A549 (cell line): ENCODE measurements around the gene AAK1. TPM values are rescaled to one million over a fixed set of nuclear protein-coding genes. Genes with fewer than 3 reads are reported as not detected.
A peak's percentile ranks its signal among the peaks of the same experiment; 100 is the strongest.

ENCODE experiments used
- ATAC-seq, 2 experiments: fragments of 200-7000 bp in 1 of 2; fragments of >200 bp in 1 of 2; cut with Nextera tagmentation in 1 of 2; cut with Tn5 transposase in 1 of 2; 3 replicates each; pipeline versions ENCODE4 v1.8.0 to v1.9.1; 2018 to 2020; ENCODE audit warnings: mild to moderate bottlenecking in 1 of 2, moderate library complexity in 1 of 2
- CTCF ChIA-PET: fragments of 300-600 bp; sonication (Branson Sonifier 250); formaldehyde crosslinking; extraction: SDS; loops from one replicate; lab custom pipeline; 2021; ENCODE audit warnings: antibody characterized with exemption, inconsistent platforms; lab: Yijun Ruan, JAX
- POLR2A ChIA-PET: fragments of 350-600 bp; formaldehyde crosslinking; extraction: SDS; loops from one replicate; lab custom pipeline; 2021; ENCODE audit warnings: antibody characterized with exemption, inconsistent platforms; lab: Yijun Ruan, JAX
- DNase-seq, 2 experiments: peaks; one replicate each; pipeline versions ENCODE4 v3.0.0 to v3.0.0-alpha.2; 2011 to 2016; ENCODE audit warnings: low read depth in 1 of 2, low spot score in 1 of 2
- FAIRE-seq: peaks from 2 replicates; lab custom pipeline; 2011; peaks lifted over from hg19 to GRCh38; lab: Jason Lieb, UNC
- H3K27ac ChIP-seq, 2 experiments: fragments of >200 bp; sonication (Bioruptor Twin); formaldehyde crosslinking; 3 replicates each; pipeline ENCODE4 v1.5.1; 2016 to 2017
- H3K4me1 ChIP-seq: fragments of >200 bp; sonication (Bioruptor Twin); formaldehyde crosslinking; 3 replicates; pipeline ENCODE4 v1.6.1; 2016
- H3K4me2 ChIP-seq: fragments of >200 bp; sonication (Bioruptor Twin); formaldehyde crosslinking; 3 replicates; pipeline ENCODE4 v1.6.1; 2016
- H3K4me3 ChIP-seq: fragments of >200 bp; sonication (Bioruptor Twin); formaldehyde crosslinking; 3 replicates; pipeline ENCODE4 v1.5.1; 2016
- H3K9me3 ChIP-seq: fragments of >200 bp; sonication (Bioruptor Twin); formaldehyde crosslinking; 3 replicates; pipeline ENCODE4 v1.6.1; 2016
- CBX2 ChIP-seq: fragments of 200-600 bp; sonication (generic); IDR thresholded peaks from 2 replicates; pipeline ENCODE4 v1.6.1; 2016; ENCODE audit warnings: low read depth, mild to moderate bottlenecking, borderline replicate concordance
- CBX8 ChIP-seq: fragments of 200-600 bp; sonication (generic); IDR thresholded peaks from 2 replicates; pipeline ENCODE4 v1.6.1; 2016
- CTCF ChIP-seq: fragments of >200 bp; sonication (Bioruptor Twin); formaldehyde crosslinking; IDR thresholded peaks from 3 replicates; pipeline ENCODE4 v1.5.1; 2016
- ELK1 ChIP-seq: fragments of 150-350 bp; IDR thresholded peaks from 2 replicates; pipeline ENCODE4 v1.6.1; 2014; ENCODE audit warnings: low read depth, mild to moderate bottlenecking, low read length
- FOSL2 ChIP-seq, 2 experiments: fragments of 450-650 bp in 1 of 2; fragments of >200 bp in 1 of 2; sonication (Bioruptor Twin) in 1 of 2; formaldehyde crosslinking; IDR thresholded peaks; 2 replicates each; pipeline versions ENCODE4 v1.5.0 to v1.6.1; 2016 to 2020; ENCODE audit warnings: mild to moderate bottlenecking in 1 of 2, moderate library complexity in 1 of 2
- HES2 ChIP-seq: fragments of >200 bp; sonication (Bioruptor Twin); formaldehyde crosslinking; IDR thresholded peaks from 2 replicates; pipeline ENCODE4 v1.6.1; 2016
- HEYL ChIP-seq: fragments of 250-450 bp; sonication (Bioruptor Pico); IDR thresholded peaks from 2 replicates; pipeline ENCODE4 v1.8.0; 2021; ENCODE audit warnings: mild to moderate bottlenecking, moderate library complexity
- HOXB5 ChIP-seq: fragments of 250-450 bp; sonication (Bioruptor Pico); IDR thresholded peaks from 2 replicates; pipeline ENCODE4 v1.5.0; 2020; ENCODE audit warnings: mild to moderate bottlenecking, moderate library complexity
- JUNB ChIP-seq: fragments of >200 bp; sonication (Bioruptor Twin); formaldehyde crosslinking; IDR thresholded peaks from 2 replicates; pipeline ENCODE4 v1.6.1; 2016
- MAX ChIP-seq: IDR thresholded peaks from 2 replicates; pipeline ENCODE4 v1.6.1; 2012
- NFE2L2 ChIP-seq: fragments of 150-350 bp; conservative IDR thresholded peaks from 2 replicates; pipeline ENCODE4 v1.6.1; 2014; ENCODE audit warnings: low read length
- NR3C1 ChIP-seq: fragments of >200 bp; sonication (Bioruptor Twin); formaldehyde crosslinking; IDR thresholded peaks from 3 replicates; pipeline ENCODE4 v1.6.1; 2017
- PHF8 ChIP-seq: fragments of 200-600 bp; sonication (generic); IDR thresholded peaks from 2 replicates; pipeline ENCODE4 v1.6.1; 2016; ENCODE audit warnings: low read depth, mild to moderate bottlenecking, antibody characterized with exemption, moderate library complexity, borderline replicate concordance
- POLR2A ChIP-seq: IDR thresholded peaks from 2 replicates; pipeline ENCODE4 v1.6.1; 2012; ENCODE audit warnings: mild to moderate bottlenecking, low read length
- POLR2AphosphoS2 ChIP-seq: conservative IDR thresholded peaks from 2 replicates; pipeline ENCODE4 v1.6.1; 2012; ENCODE audit warnings: low read length, improper control_type of control experiment, inconsistent platforms
- RAD21 ChIP-seq, 2 experiments: fragments of >200 bp in 1 of 2; sonication (Bioruptor Twin) in 1 of 2; formaldehyde crosslinking in 1 of 2; IDR thresholded peaks in 1 of 2; conservative IDR thresholded peaks in 1 of 2; 2 replicates in 1 of 2; 3 replicates in 1 of 2; pipeline ENCODE4 v1.6.1; 2012 to 2018; ENCODE audit warnings: inconsistent platforms in 1 of 2
- SREBF2 ChIP-seq: fragments of 450-650 bp; IDR thresholded peaks from 2 replicates; pipeline ENCODE4 v1.6.1; 2014; ENCODE audit warnings: mild to moderate bottlenecking, moderate library complexity
- TFCP2L1 ChIP-seq: fragments of 250-450 bp; sonication (Bioruptor Pico); IDR thresholded peaks from 2 replicates; pipeline ENCODE4 v1.5.0; 2021; ENCODE audit warnings: mild to moderate bottlenecking
- TP53 ChIP-seq: fragments of 250-450 bp; sonication (Bioruptor Pico); IDR thresholded peaks from 2 replicates; pipeline ENCODE4 v1.5.0; 2021; ENCODE audit warnings: mild to moderate bottlenecking, moderate library complexity
- ZC3H11A ChIP-seq: fragments of 450-650 bp; IDR thresholded peaks from 2 replicates; pipeline ENCODE4 v1.6.1; 2014; ENCODE audit warnings: antibody characterized with exemption, mild to moderate bottlenecking
- ZNF302 ChIP-seq: fragments of 250-450 bp; sonication (Bioruptor Pico); IDR thresholded peaks from 2 replicates; pipeline ENCODE4 v1.9.0; 2021; ENCODE audit warnings: inconsistent platforms, mild to moderate bottlenecking, moderate library complexity
- WGBS: methylation state at CpG from one replicate; pipeline ENCODE4 v1.1.6; 2017; ENCODE audit errors: missing lambda C conversion rate; 5-methylcytosine and 5-hydroxymethylcytosine counted together
- polyA plus RNA-seq, 4 experiments: library from polyadenylated mRNA; depleted of rRNA in 3 of 4; stranded (reverse); fragments of >200 nt; fragmentation: RNase III in 1 of 4; extraction: RNeasy Plus Mini Kit Qiagen cat#74134 plus additional on column Dnase treatment in 1 of 4; gene quantifications; 2 replicates in 3 of 4; 3 replicates in 1 of 4; pipeline ENCODE4 v1.2.3, GENCODE V29; 2011 to 2017

Gene AAK1
- polyA plus RNA-seq, 2 of the 4 experiments (the other 2 are of a cell fraction): 15.9 to 25.7 TPM

GRCh38 chr2:69659349-69659748 is 15.8 kb upstream of the AAK1 start:
- DNase-seq (no peak), FAIRE-seq (no peak), ATAC-seq (no peak)
- TF ChIP-seq ZNF302: no peak
- no peak for TF ChIP-seq ZC3H11A
- no peak for TF ChIP-seq ELK1
- TF ChIP-seq RAD21 (conservative IDR thresholded peaks at IDR 0.05 in 1 of 2, IDR thresholded peaks at IDR 0.05 in 1 of 2): no peak
- no peak for TF ChIP-seq PHF8
- TF ChIP-seq JUNB: no peak
- no peak for TF ChIP-seq MAX
- no peak for TF ChIP-seq NFE2L2
- no peak for TF ChIP-seq HES2
- no peak for TF ChIP-seq CBX2
- TF ChIP-seq SREBF2: no peak
- no peak for TF ChIP-seq POLR2A
- no peak for TF ChIP-seq TP53 (CRISPR knock-in tag)
- TF ChIP-seq NR3C1: no peak
- no peak for TF ChIP-seq CBX8
- TF ChIP-seq CTCF: no peak
- no peak for TF ChIP-seq HOXB5 (CRISPR knock-in tag)
- TF ChIP-seq TFCP2L1: no peak
- peaks cover 10% of the 10 kb centered on the region; the same call in 2 of the 3 replicates for H3K9me3 ChIP-seq
- no peaks in the 10 kb centered on the region for H3K4me1 ChIP-seq
- 94% methylated on average over 1 of the region's 1 CpG for WGBS
- no peak overlapping the region for H3K27ac ChIP-seq
- ChIA-PET CTCF (interaction anchor here (0.6 to 1.3 kb wide), 4 partner anchors 14 to 94 kb away, joined by 3 to 5 read pairs (median 3); no protein-coding TSS in a partner anchor), POLR2A (interaction anchor here (1.0 kb wide), 1 partner anchor 16 kb away, joined by 3 read pairs; the partner anchor contains the start of gene AAK1)
- no peak overlapping the region for H3K4me2 ChIP-seq
- H3K4me3 ChIP-seq: no peak overlapping the region

- Histone ChIP-seq H3K4me1 (peaks cover 11% of the 10 kb centered on the region), H3K4me2 (peak overlapping the region; percentile 46), H3K4me3 (no peak overlapping the region), H3K27ac (peak overlapping the region in 1 of 2 experiments; percentile 77; a peak in 3 of 6 replicates), H3K9me3 (no peaks in the 10 kb centered on the region)
- DNase-seq (peak; percentile 52 to 67), FAIRE-seq (no peak), ATAC-seq (peak; percentile 91 to 98)
- ChIA-PET POLR2A (interaction anchor here (1.0 kb wide), 1 partner anchor 31 kb away, joined by 3 read pairs; no protein-coding TSS in a partner anchor), CTCF (interaction anchor here (1.2 to 3.2 kb wide), 4 partner anchors 62 to 87 kb away, joined by 4 to 10 read pairs (median 6); no protein-coding TSS in a partner anchor)
- WGBS: 48% methylated on average over 7 of the region's 7 CpGs
- TF ChIP-seq FOSL2 (IDR thresholded peaks at IDR 0.05) (no peak), FOSL2 (CRISPR knock-in tag; IDR thresholded peaks at IDR 0.05) (peak; percentile 72), RAD21 (conservative IDR thresholded peaks at IDR 0.05 in 1 of 2, IDR thresholded peaks at IDR 0.05 in 1 of 2) (0 out of 5 replicates have a peak, but pooled peaks of 1 of the 2 experiments have one; percentile 13), HEYL (CRISPR knock-in tag) (no peak), JUNB (peak; percentile 51), MAX (peak; percentile 50; the same call in 1 of the 2 replicates), POLR2AphosphoS2 (no peak)
Measured at GRCh38 chr2:69652206-69652605, 8.7 kb upstream of the AAK1 start.
